Measurements from ENCODE around the gene DEPDC5. TPM values are rescaled to one million over a fixed set of nuclear protein-coding genes. Genes with fewer than 3 reads are reported as not detected.

DEPDC5 gene
- total RNA-seq, 1 donor from 2014 or later = 14.8 TPM

- Mint-ChIP-seq H3K9me3 (ENCODE audit: low read depth) (no peaks in the 10 kb centered on the region), H3K36me3 (ENCODE audit: low read depth) (peaks cover 13% of the 10 kb centered on the region), H3K27me3 (ENCODE audit: low read depth) (no peaks in the 10 kb centered on the region), H3K4me1 (ENCODE audit: low read depth) (peaks cover 2% of the 10 kb centered on the region), H3K4me3 (ENCODE audit: unreplicated experiment) (no peak overlapping the region), H3K27ac (ENCODE audit: unreplicated experiment) (no peak overlapping the region)
- TF ChIP-seq CTCF (IDR thresholded peaks at IDR 0.05) = no peak
- DNase-seq (ENCODE audit: low spot score) = no peak
Observed at GRCh38 chr22:31893460-31893859, 139.6 kb downstream of the DEPDC5 start.

GRCh38 chr22:31895411-31896123 is 141.7 kb downstream of the DEPDC5 start:
- peaks cover 10% of the 10 kb centered on the region for H3K36me3 Mint-ChIP-seq (ENCODE audit: low read depth)
- no peak overlapping the region for H3K27ac Mint-ChIP-seq (ENCODE audit: unreplicated experiment)
- H3K4me1 Mint-ChIP-seq (ENCODE audit: low read depth) = peaks cover 2% of the 10 kb centered on the region
- H3K27me3 Mint-ChIP-seq (ENCODE audit: low read depth) = no peaks in the 10 kb centered on the region
- no peaks in the 10 kb centered on the region for H3K9me3 Mint-ChIP-seq (ENCODE audit: low read depth)
- H3K4me3 Mint-ChIP-seq (ENCODE audit: unreplicated experiment) = no peak overlapping the region
- DNase-seq (ENCODE audit: low spot score) = no peak
- no peak for TF ChIP-seq CTCF (IDR thresholded peaks at IDR 0.05)

- no peaks in the 10 kb centered on the region for H3K9me3 Mint-ChIP-seq (ENCODE audit: low read depth)
- TF ChIP-seq CTCF (IDR thresholded peaks at IDR 0.05) = no peak
- H3K4me3 Mint-ChIP-seq (ENCODE audit: unreplicated experiment) = no peak overlapping the region
- H3K27me3 Mint-ChIP-seq (ENCODE audit: low read depth) = no peaks in the 10 kb centered on the region
- DNase-seq (ENCODE audit: low spot score) = no peak
- H3K27ac Mint-ChIP-seq (ENCODE audit: unreplicated experiment) = no peak overlapping the region
- H3K36me3 Mint-ChIP-seq (ENCODE audit: low read depth) = peaks cover 10% of the 10 kb centered on the region
- peaks cover 2% of the 10 kb centered on the region for H3K4me1 Mint-ChIP-seq (ENCODE audit: low read depth)
Observed at GRCh38 chr22:31896472-31896871, 142.7 kb downstream of the DEPDC5 start.

GRCh38 chr22:31897842-31898805 is 144.3 kb downstream of the DEPDC5 start:
- peaks cover 14% of the 10 kb centered on the region for H3K36me3 Mint-ChIP-seq (ENCODE audit: low read depth)
- H3K27me3 Mint-ChIP-seq (ENCODE audit: low read depth) = no peaks in the 10 kb centered on the region
- no peak for DNase-seq (ENCODE audit: low spot score)
- no peak for TF ChIP-seq CTCF (IDR thresholded peaks at IDR 0.05)
- peak overlapping the region; percentile 49 for H3K27ac Mint-ChIP-seq (ENCODE audit: unreplicated experiment)
- H3K4me1 Mint-ChIP-seq (ENCODE audit: low read depth) = peaks cover 2% of the 10 kb centered on the region
- H3K9me3 Mint-ChIP-seq (ENCODE audit: low read depth) = no peaks in the 10 kb centered on the region
- H3K4me3 Mint-ChIP-seq (ENCODE audit: unreplicated experiment) = no peak overlapping the region

GRCh38 chr22:31898926-31899325 is 145.1 kb downstream of the DEPDC5 start:
- TF ChIP-seq CTCF (IDR thresholded peaks at IDR 0.05) = no peak
- no peak for DNase-seq (ENCODE audit: low spot score)
- peaks cover 13% of the 10 kb centered on the region for H3K36me3 Mint-ChIP-seq (ENCODE audit: low read depth)
- H3K9me3 Mint-ChIP-seq (ENCODE audit: low read depth) = no peaks in the 10 kb centered on the region
- no peaks in the 10 kb centered on the region for H3K27me3 Mint-ChIP-seq (ENCODE audit: low read depth)
- H3K27ac Mint-ChIP-seq (ENCODE audit: unreplicated experiment) = no peak overlapping the region
- H3K4me3 Mint-ChIP-seq (ENCODE audit: unreplicated experiment) = no peak overlapping the region
- peaks cover 2% of the 10 kb centered on the region for H3K4me1 Mint-ChIP-seq (ENCODE audit: low read depth)

Data from chondrocyte (in vitro differentiated cells).